GM23248 (cell line): ENCODE measurements around the gene CENPT. TPM values are rescaled to one million over a fixed set of nuclear protein-coding genes. Genes with fewer than 3 reads are reported as not detected.

Source experiments
- DNase-seq: peaks from one replicate; pipeline ENCODE4 v3.0.0-alpha.2; 2015
- H2AFZ ChIP-seq: fragments of 200-600 bp; sonication (generic); 2 replicates; pipeline ENCODE4 v1.6.1; 2016; ENCODE audit warnings: antibody characterized with exemption
- H3F3A ChIP-seq: fragments of 200-600 bp; sonication (generic); 2 replicates; pipeline ENCODE4 v1.6.1; 2016; ENCODE audit warnings: mild to moderate bottlenecking, antibody characterized with exemption, mixed run types; ENCODE audit not compliant: insufficient read depth
- H3K27ac ChIP-seq: fragments of 200-600 bp; sonication (generic); 2 replicates; pipeline ENCODE4 v1.5.1; 2016; ENCODE audit warnings: mild to moderate bottlenecking
- H3K27me3 ChIP-seq: fragments of 200-600 bp; sonication (generic); replicated peaks from 2 replicates; pipeline ENCODE4 v1.6.1; 2016; ENCODE audit warnings: mild to moderate bottlenecking; ENCODE audit not compliant: insufficient read depth
- H3K36me3 ChIP-seq: fragments of 200-600 bp; sonication (generic); 2 replicates; pipeline ENCODE4 v1.6.1; 2016; ENCODE audit warnings: low read depth, mild to moderate bottlenecking
- H3K4me1 ChIP-seq: fragments of 200-600 bp; sonication (generic); 2 replicates; pipeline ENCODE4 v1.6.1; 2016; ENCODE audit warnings: mild to moderate bottlenecking; ENCODE audit not compliant: insufficient read depth
- H3K4me2 ChIP-seq: fragments of 200-600 bp; sonication (generic); one replicate; pipeline ENCODE4 v1.6.1; 2016; ENCODE audit warnings: mild to moderate bottlenecking; ENCODE audit not compliant: unreplicated experiment
- H3K4me3 ChIP-seq: fragments of 200-600 bp; sonication (generic); 2 replicates; pipeline ENCODE4 v1.5.1; 2016; ENCODE audit warnings: mild to moderate bottlenecking
- H3K79me2 ChIP-seq: fragments of 200-600 bp; sonication (generic); 2 replicates; pipeline ENCODE4 v1.6.1; 2016; ENCODE audit warnings: mild to moderate bottlenecking; ENCODE audit not compliant: insufficient read depth
- H3K9ac ChIP-seq: fragments of 200-600 bp; sonication (generic); 2 replicates; pipeline ENCODE4 v1.6.1; 2016; ENCODE audit warnings: mild to moderate bottlenecking
- H3K9me2 ChIP-seq: fragments of 200-600 bp; sonication (generic); 2 replicates; pipeline ENCODE4 v1.6.1; 2016; ENCODE audit warnings: mixed run types, mild to moderate bottlenecking, moderate library complexity; ENCODE audit not compliant: insufficient read depth
- H3K9me3 ChIP-seq: fragments of 200-600 bp; sonication (generic); one replicate; pipeline ENCODE4 v1.6.1; 2017; ENCODE audit warnings: low read depth
- H4K20me1 ChIP-seq: fragments of 200-600 bp; sonication (generic); 2 replicates; pipeline ENCODE4 v1.6.0; 2016; ENCODE audit not compliant: insufficient read depth
- EZH2 ChIP-seq: fragments of 200-600 bp; sonication (generic); IDR thresholded peaks from 2 replicates; pipeline ENCODE4 v1.6.1; 2018; ENCODE audit warnings: antibody characterized with exemption, mild to moderate bottlenecking; ENCODE audit not compliant: insufficient read depth, poor library complexity, severe bottlenecking
- EZH2phosphoT487 ChIP-seq: fragments of 200-600 bp; sonication (generic); IDR thresholded peaks from 2 replicates; pipeline ENCODE4 v1.6.1; 2018; ENCODE audit warnings: antibody characterized with exemption, moderate library complexity, mild to moderate bottlenecking, low read depth; ENCODE audit not compliant: insufficient read depth
- WGBS, 2 experiments: methylation state at CpG; one replicate each; pipeline ENCODE4 v1.1.6; 2015 to 2017; ENCODE audit warnings: low lambda C conversion rate in 2 of 2, low coverage in 1 of 2; ENCODE audit errors: missing lambda C conversion rate in 2 of 2; 5-methylcytosine and 5-hydroxymethylcytosine counted together
- in situ Hi-C: fragments of 300-500 bp; cut with MboI; formaldehyde crosslinking; loops from 2 replicates; pipeline ENCODE4 v1.15.0; 2020
- polyA plus RNA-seq: library from polyadenylated mRNA; unstranded; fragments of >200 nt; fragmentation: Nextera tagmentation; extraction: Ambion mirVana; gene quantifications from 2 replicates; pipeline ENCODE4 v1.2.1, GENCODE V29; 2016
- total RNA-seq: library from RNA; depleted of rRNA; stranded (reverse); fragments of >200 nt; shearing (Covaris generic); gene quantifications from 2 replicates; pipeline ENCODE4 v1.2.3, GENCODE V29; 2014

Gene CENPT
- total and polyA plus RNA-seq, 2 experiments from 2014 or later: 53.4 to 63.1 TPM

- peak; percentile 95 for DNase-seq
- in situ Hi-C loops: no loop called here
- no peak within 1 kb of the TSS for H3K4me3 ChIP-seq
- 3 to 7% methylated on average over 16 to 22 of the region's 22 CpGs for WGBS, 2 experiments
- H3K79me2 ChIP-seq: no peaks in the 10 kb centered on the region
- peaks cover 4% of the 10 kb centered on the region; the same call in 1 of the 2 replicates for H3K36me3 ChIP-seq
- no peak within 1 kb of the TSS for H3K9ac ChIP-seq
- peaks cover 11% of the 10 kb centered on the region for H3F3A ChIP-seq
- peaks cover 6% of the 10 kb centered on the region; the same call in 1 of the 2 replicates for H3K4me1 ChIP-seq
- 0 out of 2 replicates have a peak within 1 kb of the TSS, but pooled peaks have one; percentile 14 for H3K27ac ChIP-seq
- no peaks in the 10 kb centered on the region for H3K27me3 ChIP-seq
- no peak within 1 kb of the TSS for H2AFZ ChIP-seq
- no peaks in the 10 kb centered on the region for H3K9me3 ChIP-seq
- no peaks in the 10 kb centered on the region for H3K9me2 ChIP-seq
- TF ChIP-seq EZH2phosphoT487: no peak
- no peak for TF ChIP-seq EZH2
- H4K20me1 ChIP-seq: no peaks in the 10 kb centered on the region
- H3K4me2 ChIP-seq: peak within 1 kb of the TSS; percentile 56
Measured at GRCh38 chr16:67884684-67885083, 37.2 kb upstream of the CENPT start, which contains the start of gene NRN1L. TSS of gene NRN1L (plus strand) at chr16:67884885. CDS start at chr16:67884904, 19 bp downstream.

- TF ChIP-seq EZH2 (no peak), EZH2phosphoT487 (no peak)
- no peak overlapping the region for H3K27ac ChIP-seq
- peaks cover 7% of the 10 kb centered on the region; the same call in 1 of the 2 replicates for H3K36me3 ChIP-seq
- H3F3A ChIP-seq: peaks cover 11% of the 10 kb centered on the region
- WGBS, 2 experiments: 65 to 66% methylated on average over 11 of the region's 11 CpGs
- H3K27me3 ChIP-seq: no peaks in the 10 kb centered on the region
- DNase-seq: peak; percentile 61
- in situ Hi-C loops: no loop called here
- H3K9me2 ChIP-seq: no peaks in the 10 kb centered on the region
- H3K4me1 ChIP-seq: peaks cover 6% of the 10 kb centered on the region; the same call in 1 of the 2 replicates
- H4K20me1 ChIP-seq: no peaks in the 10 kb centered on the region
- no peaks in the 10 kb centered on the region for H3K9me3 ChIP-seq
- no peak overlapping the region for H3K9ac ChIP-seq
- H3K4me2 ChIP-seq: no peak overlapping the region
- H2AFZ ChIP-seq: no peak overlapping the region
- no peak overlapping the region for H3K4me3 ChIP-seq
- H3K79me2 ChIP-seq: no peaks in the 10 kb centered on the region
Measured at GRCh38 chr16:67883872-67884261, 36.4 kb upstream of the CENPT start.

DNA sequence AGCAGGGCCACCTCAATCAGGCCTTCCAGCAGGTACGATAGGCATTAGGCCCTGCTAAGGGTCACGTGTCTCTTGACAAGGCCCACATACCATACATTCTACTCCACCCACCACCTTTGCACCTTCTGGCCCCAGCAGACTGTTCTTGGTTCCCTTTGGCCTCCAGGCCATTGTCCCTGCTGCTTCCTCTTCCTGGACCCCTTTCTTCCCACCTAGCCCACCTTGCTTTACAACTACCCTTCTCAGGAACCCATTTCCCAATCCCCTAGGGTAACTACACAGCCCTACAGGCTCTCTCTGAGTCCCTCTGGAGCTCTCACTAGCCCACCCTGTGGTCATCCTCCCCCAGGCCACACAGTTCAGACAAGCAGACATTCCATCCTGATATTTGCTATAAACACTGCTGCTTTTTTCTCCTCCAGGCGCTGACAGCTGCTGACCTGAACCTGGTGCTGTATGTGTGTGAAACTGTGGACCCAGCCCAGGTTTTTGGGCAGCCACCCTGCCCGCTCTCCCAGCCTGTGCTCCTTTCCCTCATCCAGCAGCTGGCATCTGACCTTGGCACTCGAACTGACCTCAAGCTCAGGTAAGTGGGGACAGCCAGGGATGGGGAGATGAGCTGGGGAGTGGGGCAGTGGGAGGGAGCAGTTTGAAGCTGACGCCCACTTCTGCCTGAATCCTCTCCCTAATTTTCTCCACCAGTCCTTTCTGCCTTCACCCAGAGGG lies 35.8 kb upstream of the CENPT start:
- H2AFZ ChIP-seq: no peak overlapping the region
- H3K27me3 ChIP-seq: no peaks in the 10 kb centered on the region
- no peak overlapping the region for H3K27ac ChIP-seq
- H3F3A ChIP-seq: peaks cover 11% of the 10 kb centered on the region
- peaks cover 6% of the 10 kb centered on the region; the same call in 1 of the 2 replicates for H3K4me1 ChIP-seq
- no peaks in the 10 kb centered on the region for H4K20me1 ChIP-seq
- H3K4me3 ChIP-seq: no peak overlapping the region
- 82 to 93% methylated on average over 6 of the region's 6 CpGs for WGBS, 2 experiments
- DNase-seq: no peak
- H3K4me2 ChIP-seq: no peak overlapping the region
- H3K79me2 ChIP-seq: no peaks in the 10 kb centered on the region
- TF ChIP-seq EZH2 (no peak), EZH2phosphoT487 (no peak)
- in situ Hi-C loops: no loop called here
- H3K9me3 ChIP-seq: no peaks in the 10 kb centered on the region
- H3K36me3 ChIP-seq: peaks cover 7% of the 10 kb centered on the region; the same call in 1 of the 2 replicates
- no peak overlapping the region for H3K9ac ChIP-seq
- H3K9me2 ChIP-seq: no peaks in the 10 kb centered on the region

- peaks cover 11% of the 10 kb centered on the region for H3F3A ChIP-seq
- peaks cover 6% of the 10 kb centered on the region; the same call in 1 of the 2 replicates for H3K4me1 ChIP-seq
- no peak overlapping the region for H3K4me3 ChIP-seq
- DNase-seq: no peak
- no peaks in the 10 kb centered on the region for H3K9me3 ChIP-seq
- in situ Hi-C loops: no loop called here
- no peak for TF ChIP-seq EZH2
- no peak for TF ChIP-seq EZH2phosphoT487
- no peaks in the 10 kb centered on the region for H4K20me1 ChIP-seq
- no peak overlapping the region for H2AFZ ChIP-seq
- H3K9ac ChIP-seq: no peak overlapping the region
- peaks cover 7% of the 10 kb centered on the region; the same call in 1 of the 2 replicates for H3K36me3 ChIP-seq
- WGBS, 2 experiments: 75 to 78% methylated on average over 18 of the region's 18 CpGs
- H3K79me2 ChIP-seq: peaks cover 6% of the 10 kb centered on the region
- no peaks in the 10 kb centered on the region for H3K9me2 ChIP-seq
- no peak overlapping the region for H3K27ac ChIP-seq
- H3K27me3 ChIP-seq: no peaks in the 10 kb centered on the region
- no peak overlapping the region for H3K4me2 ChIP-seq
Measured at GRCh38 chr16:67882374-67883145, 35.1 kb upstream of the CENPT start.
